OCI-LY1 (cell line): ENCODE results near the gene DCAF7.
A peak's percentile ranks its signal among the peaks of the same experiment; 100 is the strongest.

Experiments used
- H2AFZ ChIP-seq: fragments of 200-600 bp; sonication (generic), shearing (Covaris generic); 2 replicates; pipeline ENCODE4 v1.6.0; 2014; ENCODE audit warnings: antibody characterized with exemption, mild to moderate bottlenecking, low read length
- H3F3A ChIP-seq: fragments of 200-600 bp; sonication (generic), shearing (Covaris generic); 2 replicates; pipeline ENCODE4 v1.6.0; 2014; ENCODE audit warnings: mild to moderate bottlenecking, antibody characterized with exemption, low read length, moderate library complexity; ENCODE audit not compliant: insufficient read depth
- H3K27ac ChIP-seq: fragments of 200-600 bp; sonication (generic); 2 replicates; pipeline ENCODE4 v1.5.1; 2014; ENCODE audit warnings: low read length, mixed run types, mild to moderate bottlenecking, low read depth; ENCODE audit not compliant: poor library complexity, severe bottlenecking
- H3K27me3 ChIP-seq: fragments of 200-600 bp; sonication (generic); 2 replicates; pipeline ENCODE4 v1.6.0; 2014; ENCODE audit warnings: antibody characterized with exemption, mild to moderate bottlenecking, low read length, moderate library complexity; ENCODE audit not compliant: insufficient read depth
- H3K36me3 ChIP-seq: fragments of 200-600 bp; sonication (generic); 2 replicates; pipeline ENCODE4 v1.6.1; 2014; ENCODE audit warnings: mild to moderate bottlenecking, antibody characterized with exemption, low read length, moderate library complexity, mixed read lengths; ENCODE audit not compliant: insufficient read depth
- H3K4me1 ChIP-seq: fragments of 200-600 bp; sonication (generic); 2 replicates; pipeline ENCODE4 v1.5.1; 2014; ENCODE audit warnings: mild to moderate bottlenecking, low read length, moderate library complexity; ENCODE audit not compliant: insufficient read depth, severe bottlenecking
- H3K4me2 ChIP-seq: fragments of 200-600 bp; sonication (generic), shearing (Covaris generic); 2 replicates; pipeline ENCODE4 v1.6.1; 2014; ENCODE audit warnings: low read length
- H3K4me3 ChIP-seq: fragments of 200-600 bp; sonication (generic); 2 replicates; pipeline ENCODE4 v1.5.1; 2014; ENCODE audit warnings: low read length, low read depth, mild to moderate bottlenecking, mixed read lengths; ENCODE audit not compliant: poor library complexity, severe bottlenecking
- H3K79me2 ChIP-seq: fragments of 200-600 bp; shearing (Covaris generic); 2 replicates; pipeline ENCODE4 v1.6.1; 2016; ENCODE audit warnings: mixed run types, low read length, mixed read lengths; ENCODE audit not compliant: insufficient read depth
- H3K9ac ChIP-seq: fragments of 200-600 bp; sonication (generic), shearing (Covaris generic); 2 replicates; pipeline ENCODE4 v1.6.1; 2014; ENCODE audit warnings: mild to moderate bottlenecking, low read length, mixed read lengths
- H3K9me2 ChIP-seq: fragments of 200-600 bp; sonication (generic), shearing (Covaris generic); 2 replicates; pipeline ENCODE4 v1.6.1; 2014; ENCODE audit warnings: low read depth, mild to moderate bottlenecking, low read length, mixed read lengths
- H3K9me3 ChIP-seq: fragments of 200-600 bp; shearing (Covaris generic); 2 replicates; pipeline ENCODE4 v1.6.1; 2014; ENCODE audit warnings: low read length, mixed read lengths
- H4K20me1 ChIP-seq: fragments of 200-600 bp; sonication (generic), shearing (Covaris generic); 2 replicates; pipeline ENCODE4 v1.6.0; 2016; ENCODE audit warnings: mild to moderate bottlenecking, low read length; ENCODE audit not compliant: insufficient read depth
- CTCF ChIP-seq: fragments of 200-600 bp; sonication (generic), shearing (Covaris generic); IDR thresholded peaks from 2 replicates; pipeline ENCODE4 v1.5.1; 2017; ENCODE audit warnings: mild to moderate bottlenecking, antibody characterized with exemption, low read length, moderate library complexity, mixed read lengths
- EZH2 ChIP-seq: fragments of 200-600 bp; sonication (generic), shearing (Covaris generic); IDR thresholded peaks from 2 replicates; pipeline ENCODE4 v1.8.0; 2017; ENCODE audit warnings: borderline replicate concordance, mixed run types, mild to moderate bottlenecking, antibody characterized with exemption, low read length, moderate library complexity, mixed read lengths

Gene DCAF7

GRCh38 chr17:63549946-63550816 lies at the start of gene DCAF7:
Gene DCAF7 (plus strand): TSS chr17:63550477. CDS start chr17:63550678, 201 bp downstream.
- Histone ChIP-seq H3K79me2 (peaks cover 46% of the 10 kb centered on the region), H3F3A (no peaks in the 10 kb centered on the region)

GRCh38 chr17:63500543-63501390 lies 49.5 kb upstream of the DCAF7 start:
- H3K4me3 ChIP-seq = no peak overlapping the region
- H3K4me1 ChIP-seq = no peaks in the 10 kb centered on the region
- H3K27ac ChIP-seq = no peak overlapping the region
- H3K9me2 ChIP-seq = no peaks in the 10 kb centered on the region
- H3K9me3 ChIP-seq = no peaks in the 10 kb centered on the region
- H3K79me2 ChIP-seq = no peaks in the 10 kb centered on the region
- TF ChIP-seq CTCF (no peak), EZH2 (no peak)
- no peaks in the 10 kb centered on the region for H3F3A ChIP-seq
- no peak overlapping the region for H3K9ac ChIP-seq
- H3K27me3 ChIP-seq = peaks cover 9% of the 10 kb centered on the region; the same call in 1 of the 2 replicates
- no peaks in the 10 kb centered on the region; the same call in 1 of the 2 replicates for H3K36me3 ChIP-seq
- no peak overlapping the region for H3K4me2 ChIP-seq
- H2AFZ ChIP-seq = no peak overlapping the region
- no peaks in the 10 kb centered on the region for H4K20me1 ChIP-seq

More at GRCh38 chr17:63549946-63550816, at the start of gene DCAF7:
- peak within 1 kb of the TSS; percentile 94 for H3K4me3 ChIP-seq
- H3K9me2 ChIP-seq = no peaks in the 10 kb centered on the region
- H3K36me3 ChIP-seq = peaks cover 6% of the 10 kb centered on the region; the same call in 1 of the 2 replicates
- H3K27ac ChIP-seq = peak within 1 kb of the TSS; percentile 70
- no peaks in the 10 kb centered on the region for H4K20me1 ChIP-seq
- no peaks in the 10 kb centered on the region for H3K9me3 ChIP-seq
- peak within 1 kb of the TSS; percentile 100 for H3K4me2 ChIP-seq
- H3K27me3 ChIP-seq = no peaks in the 10 kb centered on the region
- H3K9ac ChIP-seq = peak within 1 kb of the TSS; percentile 96
- H2AFZ ChIP-seq = peak within 1 kb of the TSS; percentile 8; the same call in 1 of the 2 replicates
- TF ChIP-seq CTCF (no peak), EZH2 (no peak)
- H3K4me1 ChIP-seq = peaks cover 38% of the 10 kb centered on the region

GRCh38 chr17:63503341-63503705 lies 47.0 kb upstream of the DCAF7 start:
- Histone ChIP-seq H3K9me2 (no peaks in the 10 kb centered on the region), H3K4me2 (no peak overlapping the region), H3K4me3 (no peak overlapping the region), H3K9me3 (no peaks in the 10 kb centered on the region), H2AFZ (no peak overlapping the region), H3F3A (no peaks in the 10 kb centered on the region), H3K79me2 (no peaks in the 10 kb centered on the region), H3K4me1 (no peaks in the 10 kb centered on the region), H3K27me3 (peaks cover 13% of the 10 kb centered on the region; the same call in 1 of the 2 replicates), H3K27ac (no peak overlapping the region), H4K20me1 (no peaks in the 10 kb centered on the region), H3K9ac (no peak overlapping the region), H3K36me3 (no peaks in the 10 kb centered on the region; the same call in 1 of the 2 replicates)
- TF ChIP-seq EZH2 (no peak), CTCF (no peak)
